ENCODE results near the gene SLC25A5.

DNA sequence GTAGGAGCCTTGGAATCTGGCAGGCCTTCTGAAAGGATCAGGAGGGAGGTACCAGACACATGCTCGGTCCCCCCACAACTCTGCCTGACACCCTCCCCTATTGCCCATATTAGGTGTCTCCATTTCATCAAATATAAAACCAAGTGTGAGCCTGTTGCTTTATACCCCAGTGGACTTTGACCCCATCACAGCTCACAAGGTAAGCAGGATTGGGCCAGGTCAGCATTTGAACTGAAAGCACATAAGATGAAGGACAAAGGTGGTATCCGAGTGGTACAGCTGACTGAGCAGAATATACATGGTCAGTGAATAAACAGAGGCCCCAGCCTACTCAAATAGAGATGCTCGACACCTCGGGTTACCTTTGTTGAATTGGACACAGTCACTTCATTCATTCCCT is 49.1 kb upstream of the SLC25A5 start:
- TF ChIP-seq, protein P1, sequence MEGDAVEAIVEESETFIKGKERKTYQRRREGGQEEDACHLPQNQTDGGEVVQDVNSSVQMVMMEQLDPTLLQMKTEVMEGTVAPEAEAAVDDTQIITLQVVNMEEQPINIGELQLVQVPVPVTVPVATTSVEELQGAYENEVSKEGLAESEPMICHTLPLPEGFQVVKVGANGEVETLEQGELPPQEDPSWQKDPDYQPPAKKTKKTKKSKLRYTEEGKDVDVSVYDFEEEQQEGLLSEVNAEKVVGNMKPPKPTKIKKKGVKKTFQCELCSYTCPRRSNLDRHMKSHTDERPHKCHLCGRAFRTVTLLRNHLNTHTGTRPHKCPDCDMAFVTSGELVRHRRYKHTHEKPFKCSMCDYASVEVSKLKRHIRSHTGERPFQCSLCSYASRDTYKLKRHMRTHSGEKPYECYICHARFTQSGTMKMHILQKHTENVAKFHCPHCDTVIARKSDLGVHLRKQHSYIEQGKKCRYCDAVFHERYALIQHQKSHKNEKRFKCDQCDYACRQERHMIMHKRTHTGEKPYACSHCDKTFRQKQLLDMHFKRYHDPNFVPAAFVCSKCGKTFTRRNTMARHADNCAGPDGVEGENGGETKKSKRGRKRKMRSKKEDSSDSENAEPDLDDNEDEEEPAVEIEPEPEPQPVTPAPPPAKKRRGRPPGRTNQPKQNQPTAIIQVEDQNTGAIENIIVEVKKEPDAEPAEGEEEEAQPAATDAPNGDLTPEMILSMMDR (conservative IDR thresholded peaks at IDR 0.05), result no peak
- no peak for TF ChIP-seq EZH2 (IDR thresholded peaks at IDR 0.05; ENCODE audit: low read depth)

Measured in PC-9 (cell line).